Activated naive CD8-positive, alpha-beta T cell (primary cell): ENCODE results near the gene UBTD2.

ENCODE experiments used
- H3K27ac Mint-ChIP-seq: one replicate; pipeline ENCODE4 v1.8.0; 2021; ENCODE audit warnings: mixed read lengths
- H3K27me3 Mint-ChIP-seq: one replicate; pipeline ENCODE4 v1.8.0; 2021; ENCODE audit warnings: mixed read lengths
- H3K36me3 Mint-ChIP-seq: one replicate; pipeline ENCODE4 v1.8.0; 2021; ENCODE audit warnings: mixed read lengths
- H3K4me1 Mint-ChIP-seq: one replicate; pipeline ENCODE4 v1.8.0; 2021; ENCODE audit warnings: low read depth, mixed read lengths
- H3K4me3 Mint-ChIP-seq: one replicate; pipeline ENCODE4 v1.8.0; 2021; ENCODE audit warnings: mild to moderate bottlenecking, mixed read lengths
- H3K9me3 Mint-ChIP-seq: one replicate; pipeline ENCODE4 v1.8.0; 2021; ENCODE audit warnings: low read depth, mixed read lengths

UBTD2 gene

GRCh38 chr5:172164769-172165212 lies 118.8 kb downstream of the UBTD2 start:
- Mint-ChIP-seq H3K4me1 (peaks cover 80% of the 10 kb centered on the region), H3K36me3 (peaks cover 3% of the 10 kb centered on the region), H3K27me3 (no peaks in the 10 kb centered on the region), H3K27ac (peak overlapping the region; percentile 34), H3K9me3 (no peaks in the 10 kb centered on the region), H3K4me3 (no peak overlapping the region)

DNA sequence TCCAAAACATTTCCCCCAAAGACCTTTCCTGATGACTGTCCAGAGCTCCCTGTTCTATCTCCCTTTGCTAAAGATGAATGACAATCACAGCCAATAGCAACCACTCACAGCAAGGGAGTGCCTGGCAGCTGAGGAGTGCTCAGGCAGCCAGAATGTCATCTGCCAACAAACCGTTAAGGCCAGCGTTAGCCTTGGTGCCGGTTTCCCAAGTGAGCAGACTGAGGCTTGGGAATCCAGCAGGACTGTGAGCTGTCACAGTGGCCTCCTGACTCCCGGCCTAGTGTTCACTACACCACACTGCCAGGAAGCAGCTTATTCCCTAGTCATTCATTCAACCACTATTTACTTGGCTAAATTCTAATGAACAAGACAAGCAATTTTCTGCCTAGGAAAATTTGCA lies 120.2 kb downstream of the UBTD2 start:
- Mint-ChIP-seq H3K4me3 (no peak overlapping the region), H3K27ac (peak overlapping the region; percentile 72), H3K36me3 (peaks cover 3% of the 10 kb centered on the region), H3K4me1 (peaks cover 74% of the 10 kb centered on the region), H3K27me3 (no peaks in the 10 kb centered on the region), H3K9me3 (no peaks in the 10 kb centered on the region)

DNA sequence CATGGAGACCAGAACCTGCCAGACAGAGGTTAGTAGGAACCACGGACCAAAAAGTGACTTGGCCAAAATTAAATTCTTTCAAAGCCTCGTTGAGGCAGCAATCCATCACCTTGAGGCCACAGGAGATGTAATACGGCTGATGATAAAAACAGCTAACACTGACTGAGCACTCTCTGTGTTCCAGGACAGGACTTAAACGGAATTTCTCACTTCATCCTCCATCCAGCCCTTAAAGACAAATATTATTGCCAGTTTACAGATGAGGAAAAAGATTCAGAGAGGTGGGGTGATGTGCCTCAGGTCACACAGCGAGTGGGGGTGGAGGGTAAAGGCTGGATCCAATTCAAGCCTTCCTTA lies 120.6 kb downstream of the UBTD2 start:
- Mint-ChIP-seq H3K27me3 (no peaks in the 10 kb centered on the region), H3K36me3 (peaks cover 5% of the 10 kb centered on the region), H3K9me3 (no peaks in the 10 kb centered on the region), H3K4me1 (peaks cover 73% of the 10 kb centered on the region), H3K27ac (peak overlapping the region; percentile 72), H3K4me3 (no peak overlapping the region)

- Mint-ChIP-seq H3K27me3 (no peaks in the 10 kb centered on the region), H3K36me3 (peaks cover 5% of the 10 kb centered on the region), H3K4me3 (no peak overlapping the region), H3K9me3 (no peaks in the 10 kb centered on the region), H3K27ac (peak overlapping the region; percentile 72), H3K4me1 (peaks cover 71% of the 10 kb centered on the region)
These were observed 121.1 kb downstream of the UBTD2 start for GRCh38 chr5:172162323-172162986.

DNA sequence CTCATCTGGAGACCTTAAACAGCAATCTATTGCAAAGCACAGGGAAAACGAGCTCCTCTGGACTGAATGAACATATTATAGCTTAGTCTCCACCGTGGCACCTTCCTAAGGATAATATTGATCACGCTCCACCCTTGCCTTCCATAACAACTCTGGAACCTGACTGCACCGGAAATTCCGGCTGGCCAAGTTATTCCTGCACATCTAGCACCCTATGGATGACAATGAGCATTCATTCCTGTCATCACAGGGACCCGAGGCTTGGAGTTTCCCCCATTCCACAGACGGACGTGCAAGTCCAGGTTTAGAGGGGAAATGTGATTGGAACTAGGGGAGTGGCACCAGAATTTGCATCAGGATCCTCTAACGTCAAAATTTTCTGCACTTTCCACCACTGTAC lies 123.1 kb downstream of the UBTD2 start:
- peaks cover 7% of the 10 kb centered on the region for H3K36me3 Mint-ChIP-seq
- no peaks in the 10 kb centered on the region for H3K9me3 Mint-ChIP-seq
- no peaks in the 10 kb centered on the region for H3K27me3 Mint-ChIP-seq
- H3K27ac Mint-ChIP-seq, result peak overlapping the region; percentile 89
- peak overlapping the region; percentile 61 for H3K4me3 Mint-ChIP-seq
- H3K4me1 Mint-ChIP-seq, result peaks cover 66% of the 10 kb centered on the region
